Measurements from ENCODE around the gene HPS5.
"Not testable (repeated sequence)": the region's sequence is repeated elsewhere in the genome, so short reads cannot be mapped to it uniquely, and the experiment has no call there.

The HPS5 gene

GRCh38 chr11:18332302-18332701 lies 10.4 kb upstream of the HPS5 start:
- no peak overlapping the region for H3K4me3 ChIP-seq (replicated peaks; ENCODE audit: low read depth, low read length)
- no peak for TF ChIP-seq CTCF (IDR thresholded peaks at IDR 0.05; ENCODE audit: low read depth, low read length, missing control alignments)
- DNase-seq (ENCODE audit: extremely low read depth, low read depth): no peak

GRCh38 chr11:18330921-18331320 lies 9.0 kb upstream of the HPS5 start:
- no peak overlapping the region for H3K4me3 ChIP-seq (replicated peaks; ENCODE audit: low read depth, low read length)
- no peak for TF ChIP-seq CTCF (IDR thresholded peaks at IDR 0.05; ENCODE audit: low read depth, low read length, missing control alignments)
- no peak for DNase-seq (ENCODE audit: extremely low read depth, low read depth)

- H3K4me3 ChIP-seq (replicated peaks; ENCODE audit: low read depth, low read length): no peak overlapping the region
- no peak for DNase-seq (ENCODE audit: extremely low read depth, low read depth)
- TF ChIP-seq CTCF (IDR thresholded peaks at IDR 0.05; ENCODE audit: low read depth, low read length, missing control alignments): no peak
Observed at GRCh38 chr11:18329196-18329870, 7.4 kb upstream of the HPS5 start.

- peak overlapping the region; percentile 70 for H3K4me3 ChIP-seq (replicated peaks; ENCODE audit: low read depth, low read length)
- TF ChIP-seq CTCF (IDR thresholded peaks at IDR 0.05; ENCODE audit: low read depth, low read length, missing control alignments): no peak
- DNase-seq (ENCODE audit: extremely low read depth, low read depth): no peak
Observed at GRCh38 chr11:18324381-18324780, 2.4 kb upstream of the HPS5 start.

GRCh38 chr11:18323881-18324280 lies 1.9 kb upstream of the HPS5 start:
- not testable (repeated sequence) for DNase-seq (ENCODE audit: extremely low read depth, low read depth)
- H3K4me3 ChIP-seq (replicated peaks; ENCODE audit: low read depth, low read length): peak overlapping the region; percentile 70

- TF ChIP-seq CTCF (IDR thresholded peaks at IDR 0.05; ENCODE audit: low read depth, low read length, missing control alignments): no peak
- peak overlapping the region; percentile 70 for H3K4me3 ChIP-seq (replicated peaks; ENCODE audit: low read depth, low read length)
- DNase-seq (ENCODE audit: extremely low read depth, low read depth): no peak
Observed at GRCh38 chr11:18322818-18323570, 1.1 kb upstream of the HPS5 start.

GRCh38 chr11:18321578-18321968 lies 367 bp downstream of the HPS5 start:
- peak overlapping the region; percentile 70 for H3K4me3 ChIP-seq (replicated peaks; ENCODE audit: low read depth, low read length)
- TF ChIP-seq CTCF (IDR thresholded peaks at IDR 0.05; ENCODE audit: low read depth, low read length, missing control alignments): no peak
- DNase-seq (ENCODE audit: extremely low read depth, low read depth): no peak
